Measurements from ENCODE around the gene RCE1.

DNA sequence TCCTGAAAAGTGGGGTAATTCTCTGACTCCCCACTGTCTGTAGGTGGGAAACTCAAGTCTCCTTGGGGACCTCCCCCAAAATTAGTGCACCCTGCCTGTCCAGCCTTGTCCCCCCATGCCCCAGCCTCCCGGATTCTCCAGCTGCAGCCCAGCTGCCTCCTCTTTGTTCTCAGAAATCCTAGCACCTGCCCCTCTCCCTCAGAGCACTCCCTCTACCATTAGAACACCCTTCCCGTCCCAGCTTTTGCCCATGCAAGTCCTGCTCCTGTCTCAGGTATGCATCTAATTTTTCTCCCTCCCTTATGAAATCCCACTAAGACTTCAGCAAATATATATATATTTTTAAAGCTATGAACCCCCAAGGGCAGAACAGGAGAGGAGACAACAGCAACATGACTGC lies 50.9 kb downstream of the RCE1 start:
- TF ChIP-seq, protein P1, sequence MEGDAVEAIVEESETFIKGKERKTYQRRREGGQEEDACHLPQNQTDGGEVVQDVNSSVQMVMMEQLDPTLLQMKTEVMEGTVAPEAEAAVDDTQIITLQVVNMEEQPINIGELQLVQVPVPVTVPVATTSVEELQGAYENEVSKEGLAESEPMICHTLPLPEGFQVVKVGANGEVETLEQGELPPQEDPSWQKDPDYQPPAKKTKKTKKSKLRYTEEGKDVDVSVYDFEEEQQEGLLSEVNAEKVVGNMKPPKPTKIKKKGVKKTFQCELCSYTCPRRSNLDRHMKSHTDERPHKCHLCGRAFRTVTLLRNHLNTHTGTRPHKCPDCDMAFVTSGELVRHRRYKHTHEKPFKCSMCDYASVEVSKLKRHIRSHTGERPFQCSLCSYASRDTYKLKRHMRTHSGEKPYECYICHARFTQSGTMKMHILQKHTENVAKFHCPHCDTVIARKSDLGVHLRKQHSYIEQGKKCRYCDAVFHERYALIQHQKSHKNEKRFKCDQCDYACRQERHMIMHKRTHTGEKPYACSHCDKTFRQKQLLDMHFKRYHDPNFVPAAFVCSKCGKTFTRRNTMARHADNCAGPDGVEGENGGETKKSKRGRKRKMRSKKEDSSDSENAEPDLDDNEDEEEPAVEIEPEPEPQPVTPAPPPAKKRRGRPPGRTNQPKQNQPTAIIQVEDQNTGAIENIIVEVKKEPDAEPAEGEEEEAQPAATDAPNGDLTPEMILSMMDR (IDR thresholded peaks at IDR 0.05) = no peak
- no peak for TF ChIP-seq POLR2A (IDR thresholded peaks at IDR 0.05)

Measured in testis (tissue), 2 donors.